Measurements from ENCODE around the gene MYB.
"Not testable (repeated sequence)": the region's sequence is repeated elsewhere in the genome, so short reads cannot be mapped to it uniquely, and the experiment has no call there.

The MYB gene

GRCh38 chr6:135180542-135181332 is at the start of gene MYB:
TSS of gene MYB (plus strand) at chr6:135181308. CDS start at chr6:135181514, 206 bp downstream.
- H3K36me3 ChIP-seq (ENCODE audit: control insufficient read depth, low read depth, low read length), result no peaks in the 10 kb centered on the region
- no peak within 1 kb of the TSS for H3K27ac ChIP-seq (ENCODE audit: low read length)
- peaks cover 10% of the 10 kb centered on the region for H3K4me1 ChIP-seq (ENCODE audit: control insufficient read depth, low read depth, low read length)
- peaks cover 43% of the 10 kb centered on the region for H3K27me3 ChIP-seq (ENCODE audit: control insufficient read depth, insufficient read depth, low read length)
- peak within 1 kb of the TSS; percentile 82 for H3K4me3 ChIP-seq (ENCODE audit: low read length)
- H3K9ac ChIP-seq (ENCODE audit: low read length), result peak within 1 kb of the TSS; percentile 81
- H3K9me3 ChIP-seq (ENCODE audit: control insufficient read depth, low read depth, low read length), result no peaks in the 10 kb centered on the region

DNA sequence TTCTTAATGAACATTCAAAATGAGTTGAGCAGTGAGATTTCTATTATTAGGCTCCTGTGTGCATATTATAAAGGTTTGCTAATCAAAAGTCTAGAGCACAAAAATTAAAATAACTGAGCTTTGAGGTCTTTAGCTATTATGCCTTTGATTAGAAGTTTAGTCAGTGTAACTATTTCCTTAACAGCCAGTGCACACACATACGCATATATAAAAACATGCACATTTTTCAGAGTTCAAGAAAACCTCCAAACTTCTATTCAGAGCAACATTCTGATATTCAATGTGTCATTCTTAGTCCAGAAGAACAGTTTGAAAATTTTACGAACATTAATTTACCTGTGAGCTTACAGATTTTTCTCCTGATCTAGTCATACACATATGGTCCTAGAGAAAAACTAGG is 48.3 kb upstream of the MYB start:
- Histone ChIP-seq H3K27ac (ENCODE audit: low read length) (no peak overlapping the region), H3K4me1 (ENCODE audit: control insufficient read depth, low read depth, low read length) (no peaks in the 10 kb centered on the region), H3K9ac (ENCODE audit: low read length) (no peak overlapping the region), H3K27me3 (ENCODE audit: control insufficient read depth, insufficient read depth, low read length) (no peaks in the 10 kb centered on the region), H3K4me3 (ENCODE audit: low read length) (no peak overlapping the region), H3K36me3 (ENCODE audit: control insufficient read depth, low read depth, low read length) (no peaks in the 10 kb centered on the region), H3K9me3 (ENCODE audit: control insufficient read depth, low read depth, low read length) (no peaks in the 10 kb centered on the region)

DNA sequence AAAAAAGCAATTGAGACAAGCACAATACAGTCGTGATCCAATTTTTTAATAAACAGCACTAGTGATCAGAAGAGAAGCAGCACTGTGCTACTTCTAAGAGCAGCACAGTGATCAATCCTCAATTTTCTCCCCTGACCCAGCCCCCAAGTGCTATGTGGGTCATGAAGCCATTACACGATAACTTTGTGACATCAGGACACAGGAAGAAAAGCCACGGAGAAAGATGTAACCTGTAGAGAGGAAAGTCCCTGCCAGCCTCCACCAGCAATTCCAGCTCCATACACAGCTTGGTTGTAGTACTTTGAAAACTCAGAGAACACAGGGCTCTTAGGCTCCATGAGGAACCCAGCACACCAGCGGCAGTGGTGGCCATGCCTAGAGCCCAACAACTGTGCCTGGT is 45.3 kb upstream of the MYB start:
- no peak overlapping the region for H3K9ac ChIP-seq (ENCODE audit: low read length)
- no peak overlapping the region for H3K27ac ChIP-seq (ENCODE audit: low read length)
- no peaks in the 10 kb centered on the region for H3K36me3 ChIP-seq (ENCODE audit: control insufficient read depth, low read depth, low read length)
- no peaks in the 10 kb centered on the region for H3K4me1 ChIP-seq (ENCODE audit: control insufficient read depth, low read depth, low read length)
- no peaks in the 10 kb centered on the region for H3K9me3 ChIP-seq (ENCODE audit: control insufficient read depth, low read depth, low read length)
- H3K4me3 ChIP-seq (ENCODE audit: low read length), result no peak overlapping the region
- no peaks in the 10 kb centered on the region for H3K27me3 ChIP-seq (ENCODE audit: control insufficient read depth, insufficient read depth, low read length)

GRCh38 chr6:135137826-135138225 is 43.3 kb upstream of the MYB start:
- Histone ChIP-seq H3K9ac (ENCODE audit: low read length) (no peak overlapping the region), H3K27me3 (ENCODE audit: control insufficient read depth, insufficient read depth, low read length) (no peaks in the 10 kb centered on the region), H3K9me3 (ENCODE audit: control insufficient read depth, low read depth, low read length) (no peaks in the 10 kb centered on the region), H3K4me1 (ENCODE audit: control insufficient read depth, low read depth, low read length) (no peaks in the 10 kb centered on the region), H3K36me3 (ENCODE audit: control insufficient read depth, low read depth, low read length) (no peaks in the 10 kb centered on the region), H3K27ac (ENCODE audit: low read length) (no peak overlapping the region), H3K4me3 (ENCODE audit: low read length) (no peak overlapping the region)

- Histone ChIP-seq H3K4me3 (ENCODE audit: low read length) (no peak overlapping the region), H3K27ac (ENCODE audit: low read length) (no peak overlapping the region), H3K27me3 (ENCODE audit: control insufficient read depth, insufficient read depth, low read length) (no peaks in the 10 kb centered on the region), H3K9ac (ENCODE audit: low read length) (no peak overlapping the region), H3K4me1 (ENCODE audit: control insufficient read depth, low read depth, low read length) (peaks cover 3% of the 10 kb centered on the region), H3K36me3 (ENCODE audit: control insufficient read depth, low read depth, low read length) (no peaks in the 10 kb centered on the region), H3K9me3 (ENCODE audit: control insufficient read depth, low read depth, low read length) (no peaks in the 10 kb centered on the region)
These were observed 39.9 kb upstream of the MYB start for GRCh38 chr6:135141182-135141581.

GRCh38 chr6:135141728-135142127 is 39.4 kb upstream of the MYB start:
- no peaks in the 10 kb centered on the region for H3K9me3 ChIP-seq (ENCODE audit: control insufficient read depth, low read depth, low read length)
- no peak overlapping the region for H3K4me3 ChIP-seq (ENCODE audit: low read length)
- peaks cover 8% of the 10 kb centered on the region for H3K4me1 ChIP-seq (ENCODE audit: control insufficient read depth, low read depth, low read length)
- H3K27me3 ChIP-seq (ENCODE audit: control insufficient read depth, insufficient read depth, low read length), result no peaks in the 10 kb centered on the region
- H3K9ac ChIP-seq (ENCODE audit: low read length), result no peak overlapping the region
- H3K27ac ChIP-seq (ENCODE audit: low read length), result no peak overlapping the region
- H3K36me3 ChIP-seq (ENCODE audit: control insufficient read depth, low read depth, low read length), result no peaks in the 10 kb centered on the region

DNA sequence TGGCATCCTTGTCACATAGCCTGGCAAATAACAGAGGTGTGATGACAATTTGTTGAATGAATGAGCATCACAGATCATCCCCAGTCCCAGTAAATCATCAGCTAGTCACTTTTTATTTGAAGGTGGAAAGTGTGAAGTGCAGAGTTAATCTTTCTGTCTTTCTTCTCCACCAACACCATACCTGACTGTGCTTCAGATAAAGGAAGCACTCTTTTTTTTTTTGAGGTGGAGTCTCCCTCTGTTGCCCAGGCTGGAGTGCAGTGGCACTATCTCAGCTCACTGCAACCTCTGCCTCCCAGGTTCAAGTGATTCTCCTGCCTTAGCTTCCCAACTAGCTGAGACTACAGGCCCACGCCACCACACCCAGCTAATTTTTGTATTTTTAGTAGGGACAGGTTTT is 38.9 kb upstream of the MYB start:
- H3K4me1 ChIP-seq (ENCODE audit: control insufficient read depth, low read depth, low read length); H3K9ac ChIP-seq (ENCODE audit: low read length); H3K4me3 ChIP-seq (ENCODE audit: low read length); H3K36me3 ChIP-seq (ENCODE audit: control insufficient read depth, low read depth, low read length); H3K27ac ChIP-seq (ENCODE audit: low read length); H3K9me3 ChIP-seq (ENCODE audit: control insufficient read depth, low read depth, low read length); H3K27me3 ChIP-seq (ENCODE audit: control insufficient read depth, insufficient read depth, low read length): not testable (repeated sequence)

DNA sequence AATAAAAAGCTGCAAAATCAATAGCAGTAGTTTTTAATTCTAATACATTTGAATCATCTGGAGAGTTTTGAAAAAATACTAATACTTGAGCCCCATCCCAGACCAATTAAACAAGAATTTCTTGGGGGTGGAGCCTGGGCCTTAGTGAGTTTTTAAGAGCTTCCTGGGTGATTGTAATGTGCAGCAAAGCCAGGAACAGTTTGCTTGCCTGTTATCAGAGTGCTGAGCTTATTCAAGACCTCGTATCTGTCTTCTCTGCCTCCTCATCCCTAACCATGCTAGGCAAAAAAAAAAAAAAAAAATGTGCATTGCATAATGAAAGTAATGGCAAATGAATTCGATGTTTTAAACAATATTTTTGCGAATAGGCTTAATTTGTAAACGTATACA is 36.4 kb upstream of the MYB start:
- H3K9me3 ChIP-seq (ENCODE audit: control insufficient read depth, low read depth, low read length), result no peaks in the 10 kb centered on the region
- no peak overlapping the region for H3K9ac ChIP-seq (ENCODE audit: low read length)
- H3K36me3 ChIP-seq (ENCODE audit: control insufficient read depth, low read depth, low read length), result no peaks in the 10 kb centered on the region
- H3K4me1 ChIP-seq (ENCODE audit: control insufficient read depth, low read depth, low read length), result peaks cover 8% of the 10 kb centered on the region
- H3K27me3 ChIP-seq (ENCODE audit: control insufficient read depth, insufficient read depth, low read length), result no peaks in the 10 kb centered on the region
- H3K4me3 ChIP-seq (ENCODE audit: low read length), result no peak overlapping the region
- no peak overlapping the region for H3K27ac ChIP-seq (ENCODE audit: low read length)

DNA sequence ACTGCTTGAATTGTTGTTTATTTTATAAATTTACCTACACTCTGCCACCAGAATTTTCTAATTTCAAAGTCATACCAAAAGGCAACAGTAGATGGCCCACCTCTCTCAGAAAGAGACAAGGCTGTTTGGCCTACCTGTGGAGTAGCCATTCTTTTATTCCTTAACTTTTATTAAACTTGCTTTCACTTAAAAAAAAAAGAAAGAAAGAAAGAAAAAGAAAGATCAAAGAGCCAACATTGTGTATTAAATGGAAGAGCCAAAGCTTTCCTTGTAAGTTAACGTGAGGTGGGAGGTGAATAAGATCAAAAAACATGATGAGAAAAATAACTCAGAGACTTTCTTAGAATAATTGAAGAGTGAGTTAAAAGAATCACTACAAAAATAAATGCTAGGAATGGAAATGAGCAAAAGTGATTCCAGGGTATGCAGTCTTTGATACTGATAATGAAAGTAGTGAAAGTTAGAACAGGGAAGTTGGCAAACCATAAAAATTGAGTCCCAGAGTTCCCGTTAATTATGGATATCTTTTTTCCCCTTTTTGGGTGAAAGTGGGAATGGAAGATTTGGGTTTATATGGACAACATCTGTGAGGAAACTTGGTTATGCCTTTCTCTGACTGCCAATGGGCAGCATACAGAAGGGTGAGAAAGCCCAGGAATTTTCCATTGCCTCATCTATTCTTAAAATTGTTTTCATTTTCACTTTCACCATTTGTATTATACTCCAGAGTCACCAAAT is 35.9 kb upstream of the MYB start:
- Histone ChIP-seq H3K4me3 (ENCODE audit: low read length) (no peak overlapping the region), H3K4me1 (ENCODE audit: control insufficient read depth, low read depth, low read length) (peaks cover 8% of the 10 kb centered on the region), H3K36me3 (ENCODE audit: control insufficient read depth, low read depth, low read length) (no peaks in the 10 kb centered on the region), H3K9ac (ENCODE audit: low read length) (no peak overlapping the region), H3K27ac (ENCODE audit: low read length) (no peak overlapping the region), H3K27me3 (ENCODE audit: control insufficient read depth, insufficient read depth, low read length) (no peaks in the 10 kb centered on the region), H3K9me3 (ENCODE audit: control insufficient read depth, low read depth, low read length) (no peaks in the 10 kb centered on the region)

DNA sequence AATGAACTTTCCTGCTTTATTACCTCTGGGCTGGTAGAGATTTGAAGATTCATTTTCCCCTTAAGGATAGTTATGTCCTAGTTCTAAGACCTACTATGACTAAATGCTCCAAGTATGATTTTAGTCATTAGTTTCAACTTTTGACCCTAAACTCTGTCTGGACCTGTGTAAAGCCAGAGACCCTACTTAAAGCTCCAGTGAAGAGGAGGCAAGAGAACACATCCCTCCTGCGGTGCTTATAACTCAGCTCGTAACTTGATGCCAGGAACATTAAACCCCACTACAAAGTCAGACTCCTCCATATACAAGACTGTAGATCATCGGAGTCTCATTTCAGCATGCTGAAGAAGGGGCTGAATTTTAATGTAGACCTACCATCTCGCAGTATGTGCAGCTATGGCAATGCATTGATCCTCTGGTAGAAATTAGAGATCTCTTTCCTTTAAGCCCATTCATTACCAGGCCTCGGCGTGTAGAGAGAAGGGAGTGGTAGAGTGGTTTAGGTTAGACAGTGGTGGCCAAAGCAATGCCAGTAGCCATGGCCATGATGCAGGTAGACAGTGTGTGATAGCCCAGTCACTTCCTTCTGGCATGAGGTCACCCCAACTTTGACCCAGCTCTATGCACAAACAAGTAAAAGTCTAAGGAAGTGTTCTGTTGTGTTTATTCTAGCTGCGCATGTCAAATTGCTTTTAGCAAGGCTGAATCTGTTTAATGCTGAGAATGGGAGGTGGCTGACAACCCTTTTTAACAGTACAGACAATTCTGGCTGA is 34.8 kb upstream of the MYB start:
- Histone ChIP-seq H3K4me1 (ENCODE audit: control insufficient read depth, low read depth, low read length) (peaks cover 8% of the 10 kb centered on the region), H3K27me3 (ENCODE audit: control insufficient read depth, insufficient read depth, low read length) (no peaks in the 10 kb centered on the region), H3K36me3 (ENCODE audit: control insufficient read depth, low read depth, low read length) (no peaks in the 10 kb centered on the region), H3K9ac (ENCODE audit: low read length) (no peak overlapping the region), H3K9me3 (ENCODE audit: control insufficient read depth, low read depth, low read length) (no peaks in the 10 kb centered on the region), H3K4me3 (ENCODE audit: low read length) (no peak overlapping the region), H3K27ac (ENCODE audit: low read length) (no peak overlapping the region)

DNA sequence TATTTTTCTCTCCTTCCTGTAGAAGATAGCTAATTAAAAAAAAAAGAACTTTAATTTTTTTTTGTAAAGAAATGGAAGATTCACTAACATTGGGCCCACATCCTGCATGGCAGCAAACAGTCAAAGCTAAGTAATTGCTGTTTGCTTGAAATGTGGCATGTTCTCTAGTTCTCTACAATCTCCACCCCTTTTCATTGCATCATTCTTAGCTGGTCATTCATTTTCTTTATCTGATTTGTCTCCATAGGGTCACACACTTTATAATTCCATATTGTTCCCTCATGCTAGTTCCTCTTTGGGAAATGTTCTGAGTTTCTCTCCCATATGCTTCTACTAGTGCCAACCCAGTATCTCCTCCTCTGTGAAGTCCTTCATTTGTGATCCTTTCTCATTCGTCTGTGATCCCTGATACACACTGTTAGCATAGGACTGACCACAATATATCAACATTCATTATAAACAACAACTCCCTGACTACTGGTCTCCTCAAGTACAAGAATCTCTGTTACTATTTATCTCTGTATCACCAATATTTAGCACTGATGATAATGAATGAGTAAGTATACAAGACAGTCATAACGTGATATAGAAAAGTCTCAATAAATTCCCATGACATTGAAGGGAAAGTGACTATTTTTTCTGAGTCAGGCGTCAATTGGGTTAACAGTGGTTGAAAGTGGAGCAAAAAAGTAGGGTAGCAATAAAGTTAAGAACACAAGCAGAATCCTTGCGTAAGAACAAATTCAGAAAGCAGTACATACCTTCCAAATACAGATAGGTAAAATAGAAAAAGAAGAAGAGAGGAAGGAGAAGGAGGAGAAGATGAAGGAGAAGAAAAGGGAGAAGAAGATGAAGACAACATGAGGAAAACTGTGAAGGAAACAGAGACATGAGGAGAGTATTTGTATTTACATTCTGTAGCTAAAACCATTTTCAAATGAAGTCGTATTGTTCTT is 33.2 kb upstream of the MYB start:
- H3K27ac ChIP-seq (ENCODE audit: low read length), result no peak overlapping the region
- no peaks in the 10 kb centered on the region for H3K9me3 ChIP-seq (ENCODE audit: control insufficient read depth, low read depth, low read length)
- no peak overlapping the region for H3K9ac ChIP-seq (ENCODE audit: low read length)
- H3K36me3 ChIP-seq (ENCODE audit: control insufficient read depth, low read depth, low read length), result no peaks in the 10 kb centered on the region
- no peaks in the 10 kb centered on the region for H3K27me3 ChIP-seq (ENCODE audit: control insufficient read depth, insufficient read depth, low read length)
- H3K4me3 ChIP-seq (ENCODE audit: low read length), result no peak overlapping the region
- H3K4me1 ChIP-seq (ENCODE audit: control insufficient read depth, low read depth, low read length), result peaks cover 8% of the 10 kb centered on the region

Measured in iPS-18a (cell line).